Adipocyte (in vitro differentiated cells): ENCODE measurements around the gene SUV39H1.

Source experiments
- DNase-seq: peaks from one replicate; pipeline ENCODE4 v3.0.0-alpha.2; 2015; ENCODE audit warnings: low read depth
- H3K27me3 ChIP-seq: replicated peaks from 2 replicates; pipeline ENCODE4 v1.7.0; 2013; ENCODE audit warnings: mild to moderate bottlenecking, low read length, moderate library complexity; ENCODE audit not compliant: control insufficient read depth, insufficient read depth
- H3K36me3 ChIP-seq: 2 replicates; pipeline ENCODE4 v1.7.0; 2013; ENCODE audit warnings: low read length, mild to moderate bottlenecking, moderate library complexity; ENCODE audit not compliant: control insufficient read depth, insufficient read depth, severe bottlenecking
- H3K4me1 ChIP-seq: 2 replicates; pipeline ENCODE4 v1.7.0; 2013; ENCODE audit warnings: mild to moderate bottlenecking, low read length, moderate library complexity; ENCODE audit not compliant: control insufficient read depth, insufficient read depth
- H3K4me3 ChIP-seq: 2 replicates; pipeline ENCODE4 v1.7.0; 2013; ENCODE audit warnings: mild to moderate bottlenecking, low read length, moderate library complexity
- H3K9ac ChIP-seq: 2 replicates; pipeline ENCODE4 v1.7.0; 2013; ENCODE audit warnings: mild to moderate bottlenecking, low read length, moderate library complexity
- H3K9me3 ChIP-seq: 2 replicates; pipeline ENCODE4 v1.7.0; 2013; ENCODE audit warnings: mild to moderate bottlenecking, low read length, moderate library complexity; ENCODE audit not compliant: control insufficient read depth

Gene SUV39H1

DNA sequence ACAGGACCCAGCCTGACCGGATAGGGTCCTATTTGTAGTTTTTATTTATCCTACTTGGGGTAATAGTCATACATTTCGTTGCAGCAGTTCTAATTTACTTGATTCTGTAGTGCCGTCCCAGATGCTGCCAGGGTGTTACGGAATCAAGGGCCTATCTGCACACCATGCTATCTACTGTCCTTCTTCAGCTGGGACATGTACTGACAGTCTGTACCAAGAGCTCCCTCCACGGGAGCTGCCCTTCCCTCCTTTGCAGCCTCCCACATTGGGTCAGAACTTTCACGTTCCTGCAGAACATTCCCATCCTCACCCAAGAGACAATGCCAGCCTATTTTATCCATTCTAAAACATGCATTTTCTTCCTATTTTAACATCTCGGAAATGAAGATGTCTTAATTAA, 6.7 kb downstream of the SUV39H1 start:
- Histone ChIP-seq H3K4me1 (peaks cover 3% of the 10 kb centered on the region), H3K27me3 (no peaks in the 10 kb centered on the region), H3K36me3 (no peaks in the 10 kb centered on the region), H3K9me3 (no peaks in the 10 kb centered on the region), H3K9ac (no peak overlapping the region), H3K4me3 (no peak overlapping the region)
- no peak for DNase-seq

DNA sequence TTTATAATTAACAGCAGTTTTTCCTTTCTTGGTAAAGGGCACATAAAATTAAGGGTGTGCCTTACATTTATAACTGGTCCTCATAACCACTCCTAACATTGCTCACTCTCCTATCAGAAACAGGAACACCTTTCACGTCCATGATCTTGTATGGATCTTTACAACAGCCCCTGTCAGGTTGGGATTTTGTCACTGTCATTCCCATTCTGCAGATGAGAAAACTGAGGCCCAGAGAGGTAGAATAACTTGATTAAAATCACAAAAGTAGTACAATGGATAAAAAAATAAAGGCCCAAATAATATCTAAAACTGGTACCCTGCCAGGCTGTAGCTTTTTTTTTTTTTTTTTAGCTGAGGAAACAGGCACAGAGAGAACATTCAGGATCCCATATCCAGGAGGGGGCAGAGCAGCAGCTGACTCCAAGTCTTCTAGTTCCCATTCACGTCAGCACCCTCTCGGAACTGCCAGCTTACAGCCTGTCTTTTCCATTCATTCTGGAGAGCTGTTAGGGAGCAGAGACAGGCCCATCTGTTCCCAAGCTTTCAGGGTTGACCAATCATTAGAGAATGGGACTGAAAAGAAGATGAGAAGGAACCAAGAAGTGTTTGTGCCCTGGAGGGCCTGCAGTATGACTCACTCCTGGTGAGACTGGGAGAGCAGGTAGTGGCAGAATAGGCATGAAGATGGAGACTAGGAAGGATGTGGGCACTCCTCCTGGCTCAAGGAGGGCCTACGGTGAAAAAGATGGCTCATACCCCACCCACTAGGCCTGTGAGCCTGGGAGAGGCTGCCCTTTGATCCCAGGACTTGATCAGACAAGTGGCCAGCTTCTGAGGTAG, 7.3 kb downstream of the SUV39H1 start:
- no peaks in the 10 kb centered on the region for H3K9me3 ChIP-seq
- H3K27me3 ChIP-seq = peaks cover 3% of the 10 kb centered on the region
- no peak for DNase-seq
- H3K4me3 ChIP-seq = no peak overlapping the region
- peaks cover 3% of the 10 kb centered on the region for H3K4me1 ChIP-seq
- H3K36me3 ChIP-seq = no peaks in the 10 kb centered on the region
- no peak overlapping the region for H3K9ac ChIP-seq

DNA sequence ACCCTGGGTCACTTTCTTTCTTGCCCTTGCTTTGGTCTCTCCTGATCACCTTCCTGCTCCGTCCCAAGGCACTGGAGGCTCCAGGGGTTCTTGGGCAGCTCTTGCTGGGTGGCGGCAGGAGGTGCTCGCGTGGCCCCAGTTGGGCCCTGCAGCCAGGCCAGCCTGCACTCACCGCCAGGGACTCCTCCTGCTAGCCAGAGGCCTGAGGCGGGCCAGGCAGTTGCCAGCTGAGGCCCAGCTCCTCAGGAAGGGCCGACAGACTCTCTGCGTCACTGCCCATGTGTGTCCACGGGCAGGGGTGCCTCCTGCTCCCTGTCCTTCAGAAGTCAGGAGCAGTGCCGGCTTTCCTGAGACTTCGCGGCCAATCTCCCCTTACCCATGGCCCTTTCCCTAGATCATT, 9.3 kb downstream of the SUV39H1 start:
- DNase-seq = no peak
- no peak overlapping the region for H3K9ac ChIP-seq
- H3K9me3 ChIP-seq = no peaks in the 10 kb centered on the region
- no peak overlapping the region for H3K4me3 ChIP-seq
- H3K27me3 ChIP-seq = peaks cover 4% of the 10 kb centered on the region
- H3K4me1 ChIP-seq = peaks cover under 1% of the 10 kb centered on the region
- H3K36me3 ChIP-seq = no peaks in the 10 kb centered on the region

DNA sequence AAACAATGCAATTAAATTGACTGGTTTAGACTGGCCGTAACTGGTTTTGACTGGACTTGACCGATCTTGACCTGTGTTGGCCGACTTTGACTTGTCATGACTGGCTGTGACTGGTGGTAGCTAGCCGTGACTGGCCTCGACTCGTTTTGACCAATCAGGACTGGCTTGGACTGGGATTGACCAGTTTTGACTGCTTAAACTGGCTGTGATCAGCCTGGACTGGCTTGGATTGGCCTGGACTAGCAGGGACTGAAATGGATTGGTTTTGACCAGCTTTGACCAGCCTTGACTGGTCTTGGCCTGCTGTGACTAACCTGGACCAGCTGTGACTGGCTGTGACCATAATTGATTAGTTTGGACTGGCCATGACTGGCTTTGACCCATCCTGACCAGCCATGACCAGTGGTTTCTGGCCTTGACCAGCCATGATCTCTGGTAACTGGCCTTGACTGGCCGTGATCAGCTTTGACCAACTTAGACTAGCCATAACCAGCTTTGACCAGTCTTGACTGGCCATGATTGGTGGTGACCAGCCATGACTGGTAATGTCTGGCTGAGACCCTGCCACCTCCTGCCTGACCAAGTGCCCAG, 13.1 kb downstream of the SUV39H1 start:
- H3K4me1 ChIP-seq = peaks cover 6% of the 10 kb centered on the region
- no peak for DNase-seq
- peaks cover 4% of the 10 kb centered on the region for H3K27me3 ChIP-seq
- no peak overlapping the region for H3K4me3 ChIP-seq
- no peak overlapping the region for H3K9ac ChIP-seq
- H3K36me3 ChIP-seq = no peaks in the 10 kb centered on the region
- H3K9me3 ChIP-seq = peaks cover 33% of the 10 kb centered on the region

DNA sequence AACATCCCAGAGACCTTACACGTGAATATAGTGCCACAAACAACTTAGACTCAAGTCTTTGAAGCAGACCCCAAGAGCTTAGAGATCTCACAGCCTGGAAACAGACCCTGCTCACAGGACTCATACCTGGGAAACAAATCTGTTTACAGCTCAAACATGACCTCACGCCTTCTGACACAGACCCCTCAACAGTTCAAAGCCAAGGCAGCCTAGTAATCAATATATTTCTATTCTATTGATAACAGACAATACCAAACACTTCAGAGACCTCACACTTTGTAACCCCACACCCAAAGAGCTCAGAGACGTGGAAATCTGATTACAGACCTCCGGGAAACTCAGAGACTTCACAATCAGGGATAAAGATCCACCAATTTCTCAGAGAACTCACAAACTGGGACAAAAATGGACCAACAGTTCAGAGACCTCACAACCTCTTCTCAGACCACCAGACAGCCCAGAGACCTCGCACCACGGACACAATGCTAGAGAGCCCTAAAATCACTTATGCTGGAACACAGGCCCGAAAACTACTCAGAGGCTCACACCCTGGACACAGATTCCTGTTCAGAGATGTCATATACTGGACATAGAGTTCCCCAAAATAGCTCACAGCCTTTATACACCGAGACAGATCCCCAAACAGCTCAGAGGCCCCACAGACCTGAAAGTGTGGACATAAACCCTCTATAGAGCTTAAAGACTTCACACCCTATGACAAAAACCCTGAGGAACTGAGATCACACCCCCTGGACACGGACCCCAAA, 14.8 kb downstream of the SUV39H1 start:
- peaks cover 4% of the 10 kb centered on the region for H3K27me3 ChIP-seq
- H3K9me3 ChIP-seq = peaks cover 48% of the 10 kb centered on the region
- H3K4me1 ChIP-seq = peaks cover 9% of the 10 kb centered on the region
- no peak overlapping the region for H3K9ac ChIP-seq
- no peak overlapping the region for H3K4me3 ChIP-seq
- no peaks in the 10 kb centered on the region for H3K36me3 ChIP-seq
- DNase-seq = no peak

DNA sequence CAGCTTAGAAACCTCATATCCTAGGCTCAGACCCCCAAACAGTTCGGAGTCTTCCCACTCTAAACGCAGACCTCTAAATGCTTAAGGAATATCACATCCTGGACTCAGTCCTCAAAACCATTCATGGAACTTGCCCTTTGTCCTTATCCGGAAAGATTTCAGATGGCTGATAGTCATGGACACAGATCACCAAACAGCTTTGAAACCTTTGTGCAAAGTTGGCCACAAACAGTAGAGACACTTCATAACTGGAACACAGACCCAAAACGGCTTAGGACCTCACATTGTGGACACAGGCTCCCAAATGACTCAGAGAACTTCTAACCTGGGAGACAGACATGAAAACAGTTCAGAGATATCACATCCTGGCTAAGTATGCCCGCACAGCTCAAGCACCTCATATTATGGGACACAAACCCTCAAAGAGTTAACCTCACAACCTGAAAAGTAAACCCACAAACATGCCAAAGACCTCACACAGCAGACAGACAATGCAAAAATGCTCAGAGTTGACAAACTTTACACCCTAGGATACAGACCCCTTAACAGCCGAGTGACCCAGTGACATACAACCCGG, 15.5 kb downstream of the SUV39H1 start:
- H3K9me3 ChIP-seq = peaks cover 53% of the 10 kb centered on the region
- no peaks in the 10 kb centered on the region for H3K36me3 ChIP-seq
- H3K4me3 ChIP-seq = no peak overlapping the region
- peaks cover 4% of the 10 kb centered on the region for H3K27me3 ChIP-seq
- DNase-seq = no peak
- peaks cover 9% of the 10 kb centered on the region for H3K4me1 ChIP-seq
- no peak overlapping the region for H3K9ac ChIP-seq

DNA sequence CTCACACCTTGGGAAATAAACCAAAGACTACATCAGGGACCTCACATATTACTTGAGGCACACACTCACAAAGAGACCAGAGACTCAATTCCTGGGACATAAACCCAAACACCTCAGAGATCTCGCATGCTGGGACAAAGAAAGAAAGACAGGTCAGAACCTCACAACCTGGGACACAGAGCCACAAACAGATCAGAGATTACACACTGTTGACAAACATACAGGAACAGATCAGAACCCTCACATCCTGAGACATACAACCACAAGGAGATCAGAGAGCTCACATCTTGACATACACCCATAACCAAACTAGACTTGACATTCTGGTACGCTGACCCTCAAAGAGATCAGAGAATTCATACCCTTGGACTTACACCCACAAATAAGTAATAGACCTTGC, 17.3 kb downstream of the SUV39H1 start:
- Histone ChIP-seq H3K27me3 (peaks cover 2% of the 10 kb centered on the region), H3K36me3 (no peaks in the 10 kb centered on the region), H3K4me3 (no peak overlapping the region), H3K9me3 (peaks cover 55% of the 10 kb centered on the region), H3K9ac (no peak overlapping the region), H3K4me1 (peaks cover 9% of the 10 kb centered on the region)
- no peak for DNase-seq

DNA sequence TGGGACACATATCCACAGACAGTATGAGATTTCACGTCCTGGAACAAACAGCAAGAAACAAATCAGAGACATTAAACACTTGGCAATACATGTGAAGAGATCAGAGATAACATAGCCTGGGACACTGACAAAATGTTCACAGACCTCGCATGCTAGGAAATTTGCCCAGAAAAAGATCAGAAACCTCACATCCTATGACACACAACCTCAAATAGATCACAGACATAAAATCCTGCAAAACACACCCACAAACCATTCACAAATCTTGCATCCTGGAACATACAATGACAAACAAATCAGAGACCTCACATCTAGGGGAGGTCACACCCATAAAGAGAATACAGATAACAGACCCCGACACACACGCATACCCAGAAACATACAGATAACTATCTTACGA, 18.0 kb downstream of the SUV39H1 start:
- no peak for DNase-seq
- Histone ChIP-seq H3K9me3 (peaks cover 55% of the 10 kb centered on the region), H3K4me1 (peaks cover 9% of the 10 kb centered on the region), H3K4me3 (no peak overlapping the region), H3K27me3 (no peaks in the 10 kb centered on the region), H3K36me3 (no peaks in the 10 kb centered on the region), H3K9ac (no peak overlapping the region)

DNA sequence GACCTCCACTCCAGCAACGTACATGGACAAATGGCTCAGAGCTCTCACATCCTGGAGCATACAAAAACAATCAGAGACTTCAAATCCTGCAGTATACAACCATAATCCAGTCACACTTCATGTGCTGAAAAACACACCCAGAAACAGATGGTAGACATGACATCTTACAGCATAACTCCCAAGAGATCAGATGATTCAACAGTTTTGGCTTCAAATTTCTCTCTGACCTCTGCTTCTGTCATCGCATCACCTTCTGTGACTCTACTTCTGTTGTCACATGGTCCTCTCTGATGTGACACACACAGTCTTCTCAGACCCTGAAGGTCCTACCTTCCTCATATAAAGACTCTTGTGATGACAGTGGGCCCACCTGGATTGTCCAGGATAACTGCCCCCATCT, 18.5 kb downstream of the SUV39H1 start:
- Histone ChIP-seq H3K4me1 (peaks cover 9% of the 10 kb centered on the region), H3K27me3 (no peaks in the 10 kb centered on the region), H3K9ac (no peak overlapping the region), H3K9me3 (peaks cover 59% of the 10 kb centered on the region), H3K36me3 (no peaks in the 10 kb centered on the region), H3K4me3 (no peak overlapping the region)
- DNase-seq = peak; percentile 6

DNA sequence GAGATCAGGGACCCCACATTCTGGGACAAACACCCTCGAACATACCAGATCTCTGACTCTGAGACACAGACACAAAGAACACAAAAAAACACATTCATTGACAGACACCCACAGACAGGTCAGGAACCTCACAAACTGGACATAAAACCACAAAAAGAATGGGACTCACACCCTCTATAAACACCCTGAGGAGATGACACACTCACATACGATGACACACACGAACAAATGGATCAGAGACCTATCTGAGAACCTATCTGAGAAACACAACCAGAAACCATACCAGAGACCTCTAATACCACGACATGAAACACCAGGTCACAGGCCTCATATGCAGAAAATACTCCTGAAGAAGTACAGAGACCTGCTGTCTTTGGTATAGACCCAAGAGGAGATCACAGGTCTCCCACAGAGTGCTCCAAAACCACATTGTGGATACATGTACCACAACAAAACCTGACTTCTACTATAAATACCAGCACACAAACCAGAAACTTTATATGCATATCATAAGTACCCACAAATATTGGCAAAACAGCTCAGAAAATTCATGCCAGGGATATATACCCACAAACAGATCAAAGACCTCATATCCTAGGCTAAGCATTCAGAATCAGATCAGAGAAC, 19.5 kb downstream of the SUV39H1 start:
- no peak overlapping the region for H3K4me3 ChIP-seq
- no peaks in the 10 kb centered on the region for H3K36me3 ChIP-seq
- H3K9ac ChIP-seq = no peak overlapping the region
- H3K4me1 ChIP-seq = peaks cover 9% of the 10 kb centered on the region
- no peaks in the 10 kb centered on the region for H3K27me3 ChIP-seq
- peaks cover 67% of the 10 kb centered on the region for H3K9me3 ChIP-seq
- no peak for DNase-seq

DNA sequence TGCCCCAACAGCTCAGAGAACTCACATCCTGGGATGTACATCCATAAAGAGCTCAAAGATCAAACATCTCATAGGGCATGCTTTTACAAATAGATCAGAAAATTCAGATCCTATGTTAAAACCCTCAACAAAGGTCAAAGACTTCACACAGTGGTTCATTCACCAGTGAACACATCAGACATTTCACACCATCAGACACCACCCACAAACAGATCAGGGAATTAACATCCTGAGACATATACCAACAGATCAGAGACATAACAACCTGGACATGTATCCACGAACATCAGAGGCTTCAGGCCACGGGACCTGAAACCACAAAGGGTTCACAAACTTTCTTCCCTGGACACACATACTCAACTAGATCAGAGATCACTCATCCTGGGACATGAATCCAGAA, 23.4 kb downstream of the SUV39H1 start:
- H3K27me3 ChIP-seq = no peaks in the 10 kb centered on the region
- no peaks in the 10 kb centered on the region for H3K4me1 ChIP-seq
- DNase-seq = no peak
- no peak overlapping the region for H3K9ac ChIP-seq
- H3K4me3 ChIP-seq = no peak overlapping the region
- peaks cover 42% of the 10 kb centered on the region for H3K9me3 ChIP-seq
- no peaks in the 10 kb centered on the region for H3K36me3 ChIP-seq
